ENCODE measurements around the gene BLM. TPM values are rescaled to one million over a fixed set of nuclear protein-coding genes. Genes with fewer than 3 reads are reported as not detected.
A peak's percentile ranks its signal among the peaks of the same experiment; 100 is the strongest.

The BLM gene
- total and polyA plus RNA-seq, 2 of the 13 experiments (the other 11 are each of a cell fraction or from before 2014, with no cell fraction given) = 5.1 to 11.8 TPM

DNA sequence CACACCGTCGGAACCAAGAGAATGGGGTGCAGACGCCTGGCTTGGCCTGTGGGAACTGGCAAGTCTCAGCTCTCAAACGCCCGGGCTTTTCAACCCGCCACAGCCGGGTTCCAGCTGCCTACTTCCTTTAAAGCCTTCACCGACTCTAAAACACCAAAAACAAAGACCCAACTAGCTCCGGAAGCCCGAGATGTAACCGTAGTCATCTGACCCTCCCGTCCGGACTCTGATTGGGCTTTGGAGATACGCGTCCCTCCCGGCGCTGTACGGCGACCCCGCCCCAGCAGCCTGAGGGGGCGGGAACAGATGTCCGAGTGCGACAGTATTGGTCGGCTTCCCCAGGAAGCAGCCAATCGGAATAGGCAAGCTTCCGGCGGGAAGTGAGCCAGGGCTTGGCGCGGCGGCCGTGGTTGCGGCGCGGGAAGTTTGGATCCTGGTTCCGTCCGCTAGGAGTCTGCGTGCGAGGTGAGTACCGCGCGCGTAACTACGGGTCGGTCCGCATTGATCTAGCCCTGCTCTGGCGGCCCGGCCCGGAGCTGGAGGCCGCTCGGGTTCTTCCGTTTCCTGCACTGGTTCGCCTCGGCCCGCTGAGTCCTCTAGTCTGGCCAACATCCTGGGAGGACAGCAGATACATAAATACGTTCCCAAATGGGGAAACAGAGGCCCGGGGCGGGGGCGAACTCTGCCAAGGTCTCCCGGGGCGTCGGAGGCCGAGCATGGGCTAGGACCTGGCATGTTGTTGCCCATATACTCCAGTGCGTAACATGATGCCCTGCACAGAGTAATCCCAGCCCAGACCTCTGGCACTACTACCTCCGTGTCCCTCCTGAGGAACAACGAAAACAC is at the start of gene BLM (continued):
- TF ChIP-seq, protein P1, sequence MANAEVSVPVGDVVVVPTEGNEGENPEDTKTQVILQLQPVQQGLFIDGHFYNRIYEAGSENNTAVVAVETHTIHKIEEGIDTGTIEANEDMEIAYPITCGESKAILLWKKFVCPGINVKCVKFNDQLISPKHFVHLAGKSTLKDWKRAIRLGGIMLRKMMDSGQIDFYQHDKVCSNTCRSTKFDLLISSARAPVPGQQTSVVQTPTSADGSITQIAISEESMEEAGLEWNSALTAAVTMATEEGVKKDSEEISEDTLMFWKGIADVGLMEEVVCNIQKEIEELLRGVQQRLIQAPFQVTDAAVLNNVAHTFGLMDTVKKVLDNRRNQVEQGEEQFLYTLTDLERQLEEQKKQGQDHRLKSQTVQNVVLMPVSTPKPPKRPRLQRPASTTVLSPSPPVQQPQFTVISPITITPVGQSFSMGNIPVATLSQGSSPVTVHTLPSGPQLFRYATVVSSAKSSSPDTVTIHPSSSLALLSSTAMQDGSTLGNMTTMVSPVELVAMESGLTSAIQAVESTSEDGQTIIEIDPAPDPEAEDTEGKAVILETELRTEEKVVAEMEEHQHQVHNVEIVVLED (CRISPR knock-in tag; IDR thresholded peaks at IDR 0.05; ENCODE audit: borderline replicate concordance) = peak; percentile 97
- TF ChIP-seq TOE1 (CRISPR knock-in tag; IDR thresholded peaks at IDR 0.05) (0 out of 2 replicates have a peak, but pooled peaks have one; percentile 31), SP2 (CRISPR knock-in tag; IDR thresholded peaks at IDR 0.05) (peak; percentile 96), ZNF3 (CRISPR knock-in tag; IDR thresholded peaks at IDR 0.05) (no peak), MTA3 (CRISPR knock-in tag; IDR thresholded peaks at IDR 0.05) (no peak), CENPX (CRISPR knock-in tag; IDR thresholded peaks at IDR 0.05) (no peak), FOXK1 (CRISPR knock-in tag; IDR thresholded peaks at IDR 0.05; ENCODE audit: borderline replicate concordance, low read depth) (peak; percentile 42), NBN (conservative IDR thresholded peaks at IDR 0.05) (no peak)
- TF ChIP-seq, protein P2, sequence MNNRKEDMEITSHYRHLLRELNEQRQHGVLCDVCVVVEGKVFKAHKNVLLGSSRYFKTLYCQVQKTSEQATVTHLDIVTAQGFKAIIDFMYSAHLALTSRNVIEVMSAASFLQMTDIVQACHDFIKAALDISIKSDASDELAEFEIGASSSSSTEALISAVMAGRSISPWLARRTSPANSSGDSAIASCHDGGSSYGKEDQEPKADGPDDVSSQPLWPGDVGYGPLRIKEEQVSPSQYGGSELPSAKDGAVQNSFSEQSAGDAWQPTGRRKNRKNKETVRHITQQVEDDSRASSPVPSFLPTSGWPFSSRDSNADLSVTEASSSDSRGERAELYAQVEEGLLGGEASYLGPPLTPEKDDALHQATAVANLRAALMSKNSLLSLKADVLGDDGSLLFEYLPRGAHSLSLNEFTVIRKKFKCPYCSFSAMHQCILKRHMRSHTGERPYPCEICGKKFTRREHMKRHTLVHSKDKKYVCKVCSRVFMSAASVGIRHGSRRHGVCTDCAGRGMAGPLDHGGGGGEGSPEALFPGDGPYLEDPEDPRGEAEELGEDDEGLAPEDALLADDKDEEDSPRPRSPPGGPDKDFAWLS (CRISPR knock-in tag; IDR thresholded peaks at IDR 0.05; ENCODE audit: borderline replicate concordance) = no peak
- TF ChIP-seq, protein P3, sequence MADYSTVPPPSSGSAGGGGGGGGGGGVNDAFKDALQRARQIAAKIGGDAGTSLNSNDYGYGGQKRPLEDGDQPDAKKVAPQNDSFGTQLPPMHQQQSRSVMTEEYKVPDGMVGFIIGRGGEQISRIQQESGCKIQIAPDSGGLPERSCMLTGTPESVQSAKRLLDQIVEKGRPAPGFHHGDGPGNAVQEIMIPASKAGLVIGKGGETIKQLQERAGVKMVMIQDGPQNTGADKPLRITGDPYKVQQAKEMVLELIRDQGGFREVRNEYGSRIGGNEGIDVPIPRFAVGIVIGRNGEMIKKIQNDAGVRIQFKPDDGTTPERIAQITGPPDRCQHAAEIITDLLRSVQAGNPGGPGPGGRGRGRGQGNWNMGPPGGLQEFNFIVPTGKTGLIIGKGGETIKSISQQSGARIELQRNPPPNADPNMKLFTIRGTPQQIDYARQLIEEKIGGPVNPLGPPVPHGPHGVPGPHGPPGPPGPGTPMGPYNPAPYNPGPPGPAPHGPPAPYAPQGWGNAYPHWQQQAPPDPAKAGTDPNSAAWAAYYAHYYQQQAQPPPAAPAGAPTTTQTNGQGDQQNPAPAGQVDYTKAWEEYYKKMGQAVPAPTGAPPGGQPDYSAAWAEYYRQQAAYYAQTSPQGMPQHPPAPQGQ (CRISPR knock-in tag; IDR thresholded peaks at IDR 0.05; ENCODE audit: borderline replicate concordance) = no peak
- TF ChIP-seq, protein P4, sequence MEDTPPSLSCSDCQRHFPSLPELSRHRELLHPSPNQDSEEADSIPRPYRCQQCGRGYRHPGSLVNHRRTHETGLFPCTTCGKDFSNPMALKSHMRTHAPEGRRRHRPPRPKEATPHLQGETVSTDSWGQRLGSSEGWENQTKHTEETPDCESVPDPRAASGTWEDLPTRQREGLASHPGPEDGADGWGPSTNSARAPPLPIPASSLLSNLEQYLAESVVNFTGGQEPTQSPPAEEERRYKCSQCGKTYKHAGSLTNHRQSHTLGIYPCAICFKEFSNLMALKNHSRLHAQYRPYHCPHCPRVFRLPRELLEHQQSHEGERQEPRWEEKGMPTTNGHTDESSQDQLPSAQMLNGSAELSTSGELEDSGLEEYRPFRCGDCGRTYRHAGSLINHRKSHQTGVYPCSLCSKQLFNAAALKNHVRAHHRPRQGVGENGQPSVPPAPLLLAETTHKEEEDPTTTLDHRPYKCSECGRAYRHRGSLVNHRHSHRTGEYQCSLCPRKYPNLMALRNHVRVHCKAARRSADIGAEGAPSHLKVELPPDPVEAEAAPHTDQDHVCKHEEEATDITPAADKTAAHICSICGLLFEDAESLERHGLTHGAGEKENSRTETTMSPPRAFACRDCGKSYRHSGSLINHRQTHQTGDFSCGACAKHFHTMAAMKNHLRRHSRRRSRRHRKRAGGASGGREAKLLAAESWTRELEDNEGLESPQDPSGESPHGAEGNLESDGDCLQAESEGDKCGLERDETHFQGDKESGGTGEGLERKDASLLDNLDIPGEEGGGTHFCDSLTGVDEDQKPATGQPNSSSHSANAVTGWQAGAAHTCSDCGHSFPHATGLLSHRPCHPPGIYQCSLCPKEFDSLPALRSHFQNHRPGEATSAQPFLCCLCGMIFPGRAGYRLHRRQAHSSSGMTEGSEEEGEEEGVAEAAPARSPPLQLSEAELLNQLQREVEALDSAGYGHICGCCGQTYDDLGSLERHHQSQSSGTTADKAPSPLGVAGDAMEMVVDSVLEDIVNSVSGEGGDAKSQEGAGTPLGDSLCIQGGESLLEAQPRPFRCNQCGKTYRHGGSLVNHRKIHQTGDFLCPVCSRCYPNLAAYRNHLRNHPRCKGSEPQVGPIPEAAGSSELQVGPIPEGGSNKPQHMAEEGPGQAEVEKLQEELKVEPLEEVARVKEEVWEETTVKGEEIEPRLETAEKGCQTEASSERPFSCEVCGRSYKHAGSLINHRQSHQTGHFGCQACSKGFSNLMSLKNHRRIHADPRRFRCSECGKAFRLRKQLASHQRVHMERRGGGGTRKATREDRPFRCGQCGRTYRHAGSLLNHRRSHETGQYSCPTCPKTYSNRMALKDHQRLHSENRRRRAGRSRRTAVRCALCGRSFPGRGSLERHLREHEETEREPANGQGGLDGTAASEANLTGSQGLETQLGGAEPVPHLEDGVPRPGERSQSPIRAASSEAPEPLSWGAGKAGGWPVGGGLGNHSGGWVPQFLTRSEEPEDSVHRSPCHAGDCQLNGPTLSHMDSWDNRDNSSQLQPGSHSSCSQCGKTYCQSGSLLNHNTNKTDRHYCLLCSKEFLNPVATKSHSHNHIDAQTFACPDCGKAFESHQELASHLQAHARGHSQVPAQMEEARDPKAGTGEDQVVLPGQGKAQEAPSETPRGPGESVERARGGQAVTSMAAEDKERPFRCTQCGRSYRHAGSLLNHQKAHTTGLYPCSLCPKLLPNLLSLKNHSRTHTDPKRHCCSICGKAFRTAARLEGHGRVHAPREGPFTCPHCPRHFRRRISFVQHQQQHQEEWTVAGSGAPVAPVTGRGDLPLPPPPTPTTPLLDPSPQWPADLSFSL (CRISPR knock-in tag; IDR thresholded peaks at IDR 0.05) = no peak
- TF ChIP-seq, protein P5, sequence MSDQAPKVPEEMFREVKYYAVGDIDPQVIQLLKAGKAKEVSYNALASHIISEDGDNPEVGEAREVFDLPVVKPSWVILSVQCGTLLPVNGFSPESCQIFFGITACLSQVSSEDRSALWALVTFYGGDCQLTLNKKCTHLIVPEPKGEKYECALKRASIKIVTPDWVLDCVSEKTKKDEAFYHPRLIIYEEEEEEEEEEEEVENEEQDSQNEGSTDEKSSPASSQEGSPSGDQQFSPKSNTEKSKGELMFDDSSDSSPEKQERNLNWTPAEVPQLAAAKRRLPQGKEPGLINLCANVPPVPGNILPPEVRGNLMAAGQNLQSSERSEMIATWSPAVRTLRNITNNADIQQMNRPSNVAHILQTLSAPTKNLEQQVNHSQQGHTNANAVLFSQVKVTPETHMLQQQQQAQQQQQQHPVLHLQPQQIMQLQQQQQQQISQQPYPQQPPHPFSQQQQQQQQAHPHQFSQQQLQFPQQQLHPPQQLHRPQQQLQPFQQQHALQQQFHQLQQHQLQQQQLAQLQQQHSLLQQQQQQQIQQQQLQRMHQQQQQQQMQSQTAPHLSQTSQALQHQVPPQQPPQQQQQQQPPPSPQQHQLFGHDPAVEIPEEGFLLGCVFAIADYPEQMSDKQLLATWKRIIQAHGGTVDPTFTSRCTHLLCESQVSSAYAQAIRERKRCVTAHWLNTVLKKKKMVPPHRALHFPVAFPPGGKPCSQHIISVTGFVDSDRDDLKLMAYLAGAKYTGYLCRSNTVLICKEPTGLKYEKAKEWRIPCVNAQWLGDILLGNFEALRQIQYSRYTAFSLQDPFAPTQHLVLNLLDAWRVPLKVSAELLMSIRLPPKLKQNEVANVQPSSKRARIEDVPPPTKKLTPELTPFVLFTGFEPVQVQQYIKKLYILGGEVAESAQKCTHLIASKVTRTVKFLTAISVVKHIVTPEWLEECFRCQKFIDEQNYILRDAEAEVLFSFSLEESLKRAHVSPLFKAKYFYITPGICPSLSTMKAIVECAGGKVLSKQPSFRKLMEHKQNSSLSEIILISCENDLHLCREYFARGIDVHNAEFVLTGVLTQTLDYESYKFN (CRISPR knock-in tag; conservative IDR thresholded peaks at IDR 0.05) = no peak

Data from HepG2 (cell line).